GM18499 (cell line): Measurements from ENCODE around the gene TNS4.

ENCODE experiments used
- ATAC-seq: cut with Tn5 transposase; IDR thresholded peaks from one replicate; pipeline ENCODE4 v1.9.1; 2021; ENCODE audit warnings: moderate number of reproducible peaks; ENCODE audit not compliant: insufficient read depth, unreplicated experiment

TNS4 gene

GRCh38 chr17:40517286-40517662 is 15.9 kb upstream of the TNS4 start:
- ATAC-seq = no peak

DNA sequence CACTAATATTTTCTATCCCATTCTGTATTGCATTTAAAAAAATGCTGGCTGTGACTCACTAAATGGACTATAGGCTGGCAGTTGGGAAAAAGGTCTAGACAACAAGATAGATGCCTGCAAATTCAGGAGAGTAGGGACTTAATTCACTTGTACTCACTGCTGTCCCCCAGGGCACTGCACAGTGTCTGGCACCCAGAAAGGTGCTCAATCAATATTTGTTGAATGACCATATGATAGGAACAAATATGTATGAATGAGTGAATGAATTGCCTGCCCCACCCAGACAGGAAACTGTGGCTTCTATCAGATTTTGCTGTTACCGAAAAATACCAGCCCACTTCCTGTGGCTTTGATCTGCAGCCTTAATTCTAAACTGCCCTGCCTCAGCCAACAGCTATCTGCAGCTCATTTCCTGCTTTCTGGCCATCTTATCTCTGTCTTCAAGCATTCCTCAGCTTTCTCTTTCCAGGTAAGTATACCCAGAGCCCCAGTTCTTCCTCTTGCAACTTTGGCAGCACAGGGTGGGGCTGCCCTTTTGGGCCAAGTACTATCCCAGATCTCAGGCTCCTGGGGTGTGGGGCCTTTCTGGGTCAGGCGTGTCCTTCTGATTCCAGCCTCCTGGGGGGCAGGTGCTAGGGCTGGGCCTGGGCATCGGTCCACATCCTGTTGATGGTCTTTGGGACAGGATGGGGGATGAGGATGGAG is 15.3 kb upstream of the TNS4 start:
- no peak for ATAC-seq

DNA sequence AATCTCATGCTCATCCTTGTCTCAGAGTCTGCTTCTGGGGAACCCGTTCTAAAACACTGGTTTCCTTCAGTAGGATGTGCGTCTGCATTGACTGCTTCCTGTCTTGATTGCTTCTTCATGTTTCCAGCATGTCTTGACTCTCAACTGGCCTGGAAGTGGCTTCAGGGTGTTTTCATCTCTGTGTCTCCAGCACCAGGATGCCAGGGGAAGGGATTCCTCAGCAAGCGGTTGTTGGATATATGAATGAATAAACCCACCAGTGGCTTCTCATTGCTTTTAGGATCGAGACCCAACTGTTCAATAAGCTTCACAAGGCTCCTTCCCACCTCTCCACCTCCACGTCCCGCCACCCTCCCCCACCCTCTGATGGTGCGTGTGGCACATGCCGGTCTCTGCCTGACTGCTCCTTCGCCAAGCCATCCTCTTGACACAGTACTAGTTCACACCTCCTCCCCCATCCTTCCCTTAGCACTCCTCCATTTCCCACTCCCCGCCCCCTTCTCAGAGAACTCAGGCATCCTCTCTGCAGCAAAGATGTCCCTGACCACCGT is 14.1 kb upstream of the TNS4 start:
- ATAC-seq = no peak

GRCh38 chr17:40515011-40515410 is 13.6 kb upstream of the TNS4 start:
- no peak for ATAC-seq

GRCh38 chr17:40514013-40514875 is 12.8 kb upstream of the TNS4 start:
- no peak for ATAC-seq

DNA sequence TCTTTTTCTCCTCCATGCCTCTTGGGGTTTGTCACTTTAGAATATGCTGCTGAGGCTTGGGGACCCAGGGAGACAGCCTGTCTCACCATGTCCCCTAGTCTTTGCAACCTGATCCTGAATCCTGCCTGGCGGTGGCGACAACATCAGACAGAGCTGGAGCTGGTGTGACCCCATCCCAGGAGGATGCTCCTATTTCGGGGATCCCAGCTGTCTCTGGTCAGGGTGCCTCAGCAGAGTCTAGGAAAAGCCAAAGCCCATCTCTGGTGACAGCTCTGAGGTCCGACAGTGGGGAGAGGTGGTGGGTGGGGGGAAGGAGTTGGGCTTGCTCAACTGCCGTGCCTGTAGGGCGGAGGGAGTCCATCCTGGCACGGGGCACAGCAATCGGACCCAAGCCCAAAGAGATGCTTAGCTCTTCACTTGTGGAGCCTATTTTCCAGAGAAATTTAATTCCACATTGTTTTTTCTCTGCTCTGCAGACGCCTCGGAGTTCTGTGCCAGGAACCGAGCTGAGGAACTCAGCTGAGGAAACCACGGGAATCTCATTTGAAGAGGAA is 10.3 kb upstream of the TNS4 start:
- ATAC-seq = no peak

DNA sequence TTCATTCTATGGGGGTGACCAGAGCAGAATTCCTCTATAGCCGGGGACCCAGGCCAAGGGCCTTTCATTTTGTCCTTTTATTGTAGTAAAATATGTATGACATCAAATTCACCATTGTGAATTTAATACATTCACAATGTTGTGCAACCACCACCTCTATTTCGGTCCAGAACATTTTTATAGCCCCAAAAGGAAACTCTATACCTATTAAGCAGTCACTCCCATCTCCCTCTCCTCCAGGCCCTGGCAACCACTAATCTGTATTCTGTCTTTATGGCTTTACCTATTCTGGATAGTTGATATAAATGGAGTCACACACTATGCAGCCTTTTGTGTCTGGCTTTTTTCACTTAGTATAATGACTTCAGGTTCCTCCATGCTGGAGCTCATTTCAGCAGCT is 9.7 kb upstream of the TNS4 start:
- ATAC-seq = no peak

GRCh38 chr17:40510328-40510648 is 8.9 kb upstream of the TNS4 start:
- no peak for ATAC-seq

DNA sequence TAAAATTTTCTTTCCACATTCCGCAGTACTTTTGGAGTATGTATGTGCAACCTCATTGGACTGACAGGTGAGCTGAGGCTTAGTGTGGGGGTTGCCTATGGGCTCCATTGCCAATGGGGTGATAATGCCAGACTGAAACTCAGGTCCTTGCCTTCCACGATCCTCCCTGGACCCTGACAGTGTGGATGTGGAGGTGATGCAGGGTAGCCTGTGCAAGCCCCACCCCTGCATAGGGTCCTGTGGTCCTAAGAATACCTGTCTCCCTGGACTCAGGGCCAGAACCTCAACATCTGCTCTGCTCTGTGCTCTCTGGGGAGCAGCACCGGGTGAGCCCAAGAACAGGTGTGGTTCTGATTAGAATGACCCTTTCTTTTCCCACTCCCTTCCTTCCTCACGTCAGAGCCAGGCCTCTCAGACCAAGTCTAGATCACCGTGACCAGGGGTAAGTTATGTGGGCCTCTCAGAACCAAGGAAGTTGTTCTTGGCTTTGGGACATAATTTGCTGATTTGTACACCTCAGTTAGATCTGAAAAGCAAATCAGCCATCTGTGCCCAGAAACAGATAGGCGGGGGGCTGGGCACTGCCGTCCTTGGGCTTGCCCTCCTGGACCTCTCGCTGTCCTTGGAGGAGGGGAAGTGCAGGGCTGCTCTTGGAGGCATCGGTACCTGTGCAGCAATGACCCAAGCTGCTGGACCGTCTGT is 8.4 kb upstream of the TNS4 start:
- ATAC-seq = no peak

DNA sequence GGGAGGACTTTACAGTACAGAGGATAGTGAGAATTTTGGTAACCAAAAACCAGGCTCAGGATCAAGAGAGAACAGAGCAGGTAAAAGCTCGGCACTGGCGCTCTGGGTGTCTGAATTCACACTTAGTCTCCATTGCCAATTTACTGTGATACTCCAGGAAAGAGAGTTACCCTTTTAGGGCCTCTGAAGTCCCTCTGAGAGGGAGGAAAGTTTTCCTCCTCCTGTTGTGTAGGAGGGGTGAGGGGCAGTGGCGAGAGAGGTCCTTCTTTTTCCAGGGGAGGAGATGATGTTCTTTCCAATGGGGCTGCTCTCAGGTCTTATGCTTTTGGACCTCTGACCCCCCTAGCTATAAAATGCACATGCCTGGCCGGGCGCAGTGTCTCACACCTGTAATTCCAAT is 5.4 kb upstream of the TNS4 start:
- no peak for ATAC-seq

- no peak for ATAC-seq
Measured at GRCh38 chr17:40503154-40503553, 1.7 kb upstream of the TNS4 start.

- ATAC-seq = no peak
Measured at GRCh38 chr17:40502716-40503115, 1.3 kb upstream of the TNS4 start.

- ATAC-seq = no peak
Measured at GRCh38 chr17:40500709-40501108, 714 bp downstream of the TNS4 start.

DNA sequence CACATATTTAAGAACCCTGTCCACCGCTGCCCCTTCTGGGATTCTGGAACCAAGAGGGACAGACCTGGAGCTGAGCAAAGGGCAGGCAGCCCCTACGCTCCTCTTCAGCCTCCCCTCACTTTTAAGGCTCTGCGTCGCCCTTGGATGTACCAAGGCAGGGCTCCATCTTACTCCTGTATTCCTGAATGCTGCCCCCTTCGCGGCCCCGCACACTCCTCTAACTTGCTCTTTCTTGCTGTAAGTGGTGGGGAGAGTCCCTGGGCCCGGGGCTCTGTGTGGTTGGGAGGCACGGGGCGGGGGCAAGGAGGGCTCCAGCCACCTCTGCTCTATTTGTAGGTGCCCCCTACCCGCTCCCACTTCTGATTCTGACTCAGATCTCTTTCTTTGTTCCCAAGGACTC is 1.2 kb downstream of the TNS4 start:
- no peak for ATAC-seq

GRCh38 chr17:40499551-40500189 is 1.8 kb downstream of the TNS4 start:
- ATAC-seq = no peak

DNA sequence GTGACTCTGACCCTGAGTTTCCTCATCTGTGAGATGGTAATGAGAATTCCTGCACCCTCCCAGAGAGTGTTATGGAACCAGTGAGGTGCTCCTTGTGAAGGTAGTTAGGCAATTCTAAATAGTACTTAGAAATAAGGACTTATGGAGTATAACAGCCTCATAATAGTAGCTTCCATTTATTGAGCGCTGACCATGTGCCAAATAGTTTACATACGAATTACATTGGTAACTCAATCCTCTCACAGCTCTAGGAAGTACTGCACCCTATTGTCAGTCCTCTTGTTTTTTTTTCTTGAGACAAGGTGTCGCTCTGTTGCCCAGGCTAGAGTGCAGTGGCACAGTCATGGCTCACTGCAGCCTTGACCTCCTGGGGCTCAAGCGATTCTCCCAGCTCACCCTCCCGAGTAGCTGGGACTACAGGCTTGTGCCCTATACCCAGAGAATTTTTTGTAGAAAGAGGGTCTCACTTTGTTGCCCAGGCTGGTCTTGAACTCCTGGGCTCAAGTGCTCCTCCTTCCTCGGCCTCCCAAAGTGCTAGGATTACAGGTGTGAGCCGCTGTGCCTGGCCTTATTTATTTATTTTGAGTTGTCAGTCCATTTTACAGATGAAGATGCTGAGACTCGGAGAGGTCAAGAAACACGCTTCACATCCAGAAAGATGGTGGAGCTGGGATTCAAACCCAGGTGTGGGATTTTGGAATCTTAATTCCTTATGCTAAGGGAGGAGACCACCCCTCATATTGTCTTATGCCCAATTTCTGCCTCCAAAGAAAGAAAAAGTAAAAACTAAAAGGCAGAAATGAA is 2.9 kb downstream of the TNS4 start:
- no peak for ATAC-seq

DNA sequence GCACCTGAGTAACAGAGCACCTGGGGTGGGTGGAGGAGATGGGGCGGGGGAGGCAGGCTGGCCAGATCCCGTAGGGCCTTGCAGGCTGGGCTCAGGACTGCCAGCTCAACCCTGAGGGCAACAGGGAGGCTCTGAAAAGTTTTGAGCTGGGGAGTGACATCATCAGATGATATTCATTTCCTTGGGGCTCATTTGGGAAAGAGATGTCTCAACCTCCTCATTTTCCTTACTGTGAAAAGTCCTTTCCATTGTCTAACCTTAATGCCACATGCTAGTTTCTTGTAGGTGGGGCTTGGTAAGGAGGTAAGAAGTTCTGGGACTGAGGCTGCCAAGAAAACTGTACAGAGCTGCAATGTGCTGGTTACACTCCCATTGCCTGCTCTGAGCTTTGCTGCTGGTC is 3.7 kb downstream of the TNS4 start:
- no peak for ATAC-seq

- ATAC-seq = no peak
Measured at GRCh38 chr17:40496634-40497420, 4.6 kb downstream of the TNS4 start.

- ATAC-seq = no peak
Measured at GRCh38 chr17:40496170-40496569, 5.3 kb downstream of the TNS4 start.
